Inflammatory macrophage treated with lipopolysaccharide for 1 hour (primary cell): ENCODE data around the gene SYTL5.
"Not testable (repeated sequence)": the region's sequence is repeated elsewhere in the genome, so short reads cannot be mapped to it uniquely, and the experiment has no call there.

Experiments used
- DNase-seq, 2 donors: peaks; one replicate each; pipeline ENCODE4 v3.0.0-alpha.2; 2020 to 2022

SYTL5 gene

GRCh38 chrX:38006291-38006690 is at the start of gene SYTL5:
TSS of gene SYTL5 (plus strand) at chrX:38006553. CDS start at chrX:38033890, 27,337 bp downstream.
- no peak for DNase-seq

DNA sequence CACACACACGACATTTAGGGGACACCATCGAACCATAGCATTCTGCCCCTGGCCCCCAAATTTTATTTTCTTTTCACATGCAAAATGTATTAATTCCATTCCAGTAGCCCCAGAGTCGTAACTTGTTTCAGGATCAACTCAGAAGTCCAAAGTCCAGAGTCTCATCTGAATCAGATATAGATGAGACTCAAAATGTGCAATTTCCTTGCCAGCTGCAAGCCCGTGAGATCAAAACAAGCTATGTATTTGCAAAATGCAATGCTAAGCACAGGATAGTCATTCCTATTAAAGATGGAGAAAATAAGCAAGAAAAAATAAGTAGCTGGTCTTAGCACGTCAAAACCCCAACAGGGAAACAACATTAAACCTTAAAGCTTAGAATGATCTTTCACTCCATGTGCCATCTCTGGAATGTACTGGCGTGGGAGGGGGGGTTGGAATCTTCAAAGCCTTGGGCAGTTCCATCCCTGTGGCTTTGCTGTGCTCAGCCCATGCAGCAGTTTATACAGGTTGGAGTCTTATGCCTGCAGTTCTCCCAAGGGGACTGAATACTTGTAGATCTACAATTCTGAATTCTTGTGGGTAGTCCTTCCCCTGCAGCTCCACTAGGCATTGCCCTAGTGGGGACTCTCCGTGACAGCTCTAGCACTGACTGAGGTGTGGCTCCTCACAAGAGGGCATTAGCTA is 47.7 kb upstream of the SYTL5 start:
- DNase-seq, result no peak

GRCh38 chrX:37959212-37960021 is 46.9 kb upstream of the SYTL5 start:
- no peak for DNase-seq

DNA sequence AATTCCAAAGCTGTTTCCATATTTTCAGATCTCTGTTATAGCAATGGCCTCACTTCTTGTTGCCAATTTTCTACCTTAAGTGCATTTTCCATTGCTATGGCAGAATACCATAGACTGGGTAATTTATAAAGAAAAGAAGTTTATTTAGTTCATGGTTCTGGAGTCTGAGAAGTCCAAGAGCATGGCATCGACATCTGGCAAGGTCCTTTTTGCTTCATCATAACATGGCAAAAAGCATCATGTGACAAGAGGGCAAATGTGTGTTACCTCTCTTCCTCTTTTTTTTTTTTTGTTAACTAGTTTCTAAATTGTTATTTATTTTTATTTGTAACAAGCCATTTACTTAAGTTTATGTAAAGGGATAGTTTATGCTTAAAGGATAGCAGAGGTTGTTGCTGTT is 45.2 kb upstream of the SYTL5 start:
- no peak for DNase-seq

GRCh38 chrX:37967714-37968113 is 38.6 kb upstream of the SYTL5 start:
- no peak for DNase-seq

- no peak for DNase-seq
Measured at GRCh38 chrX:37975421-37975820, 30.9 kb upstream of the SYTL5 start.

DNA sequence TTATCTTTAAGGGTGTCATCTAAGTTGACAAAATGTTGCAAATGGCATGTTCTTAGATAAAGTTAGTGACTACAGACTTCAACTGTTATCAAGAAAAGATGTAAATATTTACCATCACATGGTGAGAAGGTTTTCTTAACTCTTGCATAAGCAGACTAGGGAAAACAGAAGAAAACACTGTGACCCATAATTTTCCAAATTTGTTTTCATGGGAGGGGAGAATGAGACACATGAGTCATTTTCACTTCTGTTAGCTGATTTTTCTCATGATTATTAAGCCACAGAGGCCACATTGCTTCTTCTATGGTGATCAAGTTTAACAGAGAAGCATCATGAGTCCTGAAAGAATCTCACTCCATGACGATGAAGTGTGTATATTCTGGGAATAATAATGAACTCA is 30.2 kb upstream of the SYTL5 start:
- no peak for DNase-seq

DNA sequence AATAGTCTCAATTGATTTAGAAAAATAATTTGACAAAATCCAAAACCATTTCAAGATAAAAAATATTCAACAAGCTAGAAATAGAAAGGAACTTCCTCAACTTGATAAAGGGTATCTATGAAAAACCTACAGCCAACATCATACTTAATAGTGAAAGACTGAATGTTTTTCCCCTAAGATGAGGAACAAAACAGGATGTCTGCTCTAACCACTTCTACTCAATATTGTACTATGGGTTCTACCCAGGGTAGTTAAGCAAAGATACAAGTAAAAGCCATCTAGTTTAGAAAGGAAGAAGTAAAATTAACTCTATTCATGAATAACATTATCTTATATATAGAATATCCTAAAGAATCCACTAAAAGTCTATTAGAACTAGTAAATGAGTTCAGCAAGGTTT is 21.5 kb upstream of the SYTL5 start:
- no peak for DNase-seq

GRCh38 chrX:37986893-37987292 is 19.5 kb upstream of the SYTL5 start:
- no peak for DNase-seq

- DNase-seq, result no peak
Measured at GRCh38 chrX:37989304-37989703, 17.0 kb upstream of the SYTL5 start.

DNA sequence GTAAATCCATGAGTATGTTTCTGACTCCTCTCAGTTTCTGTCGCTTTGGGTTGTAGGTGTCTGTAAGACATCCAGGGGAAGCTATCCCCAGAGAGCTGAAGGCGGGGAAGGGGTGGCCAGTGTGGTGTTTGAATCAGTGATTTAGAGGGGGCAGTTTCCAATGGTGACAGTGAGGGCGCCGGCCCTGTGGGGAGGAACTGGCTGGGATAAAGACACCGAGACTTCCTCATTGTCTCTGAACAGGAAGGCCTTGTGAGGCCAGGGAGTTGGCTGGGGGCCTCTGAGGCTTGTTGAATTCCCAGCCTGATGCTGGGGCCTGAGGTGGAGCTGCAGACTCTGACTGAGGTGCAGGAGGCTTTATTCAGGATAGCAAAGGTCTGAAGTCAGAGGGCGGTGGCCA is 15.1 kb upstream of the SYTL5 start:
- not testable (repeated sequence) for DNase-seq

DNA sequence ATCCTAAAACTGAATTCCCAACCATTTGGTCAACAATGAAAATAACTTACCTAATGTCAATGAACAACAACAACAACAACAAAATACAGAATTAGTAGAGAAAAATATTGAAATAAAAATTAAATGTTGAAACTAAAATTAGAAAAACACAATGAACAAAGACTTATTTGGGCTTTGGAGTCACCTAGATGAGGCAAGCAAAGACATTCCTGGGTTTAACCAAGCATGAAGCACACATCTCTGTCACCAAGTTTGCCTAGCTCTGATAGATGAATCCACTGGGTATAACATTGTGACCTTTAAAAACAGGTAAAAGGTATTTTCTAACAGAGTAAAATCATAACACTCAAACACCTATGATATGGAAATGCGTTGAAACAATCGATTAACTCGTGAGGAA is 13.2 kb upstream of the SYTL5 start:
- no peak for DNase-seq

GRCh38 chrX:37993837-37994619 is 12.3 kb upstream of the SYTL5 start:
- no peak for DNase-seq

DNA sequence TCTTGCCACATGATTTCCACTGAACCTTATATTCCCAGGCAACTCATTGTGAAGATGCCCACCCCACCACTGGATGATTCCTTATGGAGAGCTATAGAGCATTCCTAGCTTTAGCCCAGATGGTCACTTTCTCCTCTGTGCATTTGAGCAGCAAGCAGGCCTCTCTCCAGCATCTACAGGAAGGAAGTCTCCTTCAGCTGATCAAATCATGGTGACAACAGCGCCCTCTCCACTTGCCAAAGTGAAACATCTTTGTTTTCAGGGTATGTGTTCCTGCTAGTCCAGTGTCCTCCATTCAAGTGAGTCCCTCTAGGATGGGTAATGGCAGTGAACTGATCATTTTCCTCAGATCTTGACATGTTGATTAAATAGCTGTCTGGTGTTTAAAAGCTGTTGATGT is 10.9 kb upstream of the SYTL5 start:
- no peak for DNase-seq

DNA sequence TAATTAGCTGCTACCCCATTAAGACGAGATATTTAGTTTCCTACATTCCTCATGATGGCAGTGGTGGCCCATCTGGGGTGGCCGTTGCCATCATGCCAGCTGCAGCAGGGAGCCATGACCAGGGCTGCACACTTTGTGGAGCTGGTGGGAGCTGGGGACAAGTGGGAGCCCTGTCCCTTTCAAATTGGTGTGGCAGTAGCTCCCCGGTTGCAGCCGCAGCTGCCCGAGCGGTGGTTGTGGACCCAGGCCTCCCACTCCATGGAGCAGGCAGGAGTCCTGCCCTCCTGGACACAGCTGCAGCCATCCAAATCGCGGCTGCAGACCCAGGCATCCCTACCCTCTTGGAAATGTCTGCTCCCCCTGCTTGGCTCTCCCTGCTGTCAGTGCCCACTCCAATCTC is 9.3 kb upstream of the SYTL5 start:
- DNase-seq, result no peak

DNA sequence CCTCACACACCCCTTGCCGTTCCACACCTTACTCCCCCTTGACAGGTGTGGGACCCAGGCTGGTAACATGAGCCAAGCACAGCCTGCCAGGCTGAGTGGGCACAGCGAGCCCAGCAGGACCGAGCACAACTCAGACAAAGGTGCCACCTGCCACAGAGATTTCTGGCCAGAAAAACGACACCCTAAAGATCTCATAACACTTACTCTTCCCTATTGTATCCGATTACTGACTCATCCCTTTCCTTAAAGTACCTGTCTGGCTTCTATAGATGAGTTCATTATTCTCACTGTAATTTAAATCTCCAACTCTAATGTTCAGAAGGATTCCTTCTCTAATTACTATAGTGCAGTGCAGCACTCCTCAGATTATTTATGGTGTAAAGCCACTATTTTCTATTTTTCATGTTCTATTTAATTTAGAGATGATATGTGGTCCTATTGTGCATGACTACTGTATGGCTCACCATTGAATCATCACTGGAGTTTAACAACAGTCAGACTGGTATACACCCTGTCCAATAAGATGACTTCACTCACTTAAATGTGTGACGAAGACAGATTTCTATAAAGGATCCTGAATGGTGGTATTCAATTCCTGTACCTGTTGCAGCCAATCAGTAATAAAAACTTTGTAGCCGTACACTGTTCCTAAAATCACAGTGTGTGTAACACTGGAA is 7.6 kb upstream of the SYTL5 start:
- DNase-seq, result no peak

- DNase-seq, result no peak
Measured at GRCh38 chrX:38000706-38001105, 5.6 kb upstream of the SYTL5 start.

- no peak for DNase-seq
Measured at GRCh38 chrX:38004046-38004445, 2.3 kb upstream of the SYTL5 start.

- DNase-seq, result no peak
Measured at GRCh38 chrX:38006778-38007177, 425 bp downstream of the SYTL5 start.

- DNase-seq, result no peak
Measured at GRCh38 chrX:38008658-38009057, 2.3 kb downstream of the SYTL5 start.

GRCh38 chrX:38009641-38010040 is 3.3 kb downstream of the SYTL5 start:
- DNase-seq, result no peak

DNA sequence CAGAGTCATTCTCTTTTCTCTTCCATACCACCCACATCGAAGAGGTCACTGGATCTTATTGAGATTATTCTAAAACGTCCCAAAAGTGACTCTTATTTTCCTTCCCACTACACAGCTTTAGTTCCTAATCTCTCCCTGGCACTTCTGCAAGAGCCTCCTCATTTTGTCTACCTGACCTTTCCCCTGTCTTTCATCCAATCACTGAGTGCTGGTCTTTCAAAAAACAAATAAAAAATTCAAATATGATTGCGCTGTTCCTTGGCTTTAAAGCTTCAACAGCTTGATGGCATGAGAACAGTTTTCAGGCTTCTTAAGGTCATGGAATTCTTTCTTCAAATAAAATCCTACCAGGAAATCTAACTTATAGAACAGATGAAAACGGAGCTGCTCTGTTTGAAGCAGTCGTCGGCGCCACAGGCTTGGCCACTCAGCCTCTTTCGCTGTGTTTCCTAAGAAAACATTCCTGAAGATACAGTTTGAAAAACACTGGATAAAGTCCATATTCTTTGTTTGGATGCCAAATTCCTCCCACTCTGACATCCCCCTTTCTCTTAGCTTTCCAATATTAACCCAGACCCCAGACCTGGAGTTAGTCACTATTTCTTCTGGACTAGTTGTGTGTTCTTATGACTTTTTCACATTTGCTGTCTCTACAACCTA is 12.5 kb downstream of the SYTL5 start:
- no peak for DNase-seq

- DNase-seq, result no peak
Measured at GRCh38 chrX:38028300-38028699, 21.9 kb downstream of the SYTL5 start.
